ENCODE results near the gene TIMM22.
A peak's percentile ranks its signal among the peaks of the same experiment; 100 is the strongest.

TIMM22 gene

GRCh38 chr17:1007310-1008007 lies 10.5 kb downstream of the TIMM22 start:
- no peak for DNase-seq (ENCODE audit: low read depth)
- TF ChIP-seq CTCF (conservative IDR thresholded peaks at IDR 0.05; ENCODE audit: low read length) = no peak

GRCh38 chr17:1008008-1008761 lies 11.3 kb downstream of the TIMM22 start:
- TF ChIP-seq CTCF (conservative IDR thresholded peaks at IDR 0.05; ENCODE audit: low read length) = no peak
- DNase-seq (ENCODE audit: low read depth) = peak; percentile 34
- H3K4me3 ChIP-seq (ENCODE audit: low read length) = no peak overlapping the region

More at GRCh38 chr17:1007310-1008007, 10.5 kb downstream of the TIMM22 start:
- no peak overlapping the region for H3K4me3 ChIP-seq (ENCODE audit: low read length)

- no peak for TF ChIP-seq CTCF (conservative IDR thresholded peaks at IDR 0.05; ENCODE audit: low read length)
- DNase-seq (ENCODE audit: low read depth) = no peak
- no peak overlapping the region for H3K4me3 ChIP-seq (ENCODE audit: low read length)
Observed at GRCh38 chr17:1009229-1010085, 12.5 kb downstream of the TIMM22 start.

- H3K4me3 ChIP-seq (ENCODE audit: low read length) = no peak overlapping the region
- DNase-seq (ENCODE audit: low read depth) = no peak
- no peak for TF ChIP-seq CTCF (conservative IDR thresholded peaks at IDR 0.05; ENCODE audit: low read length)
Observed at GRCh38 chr17:1010086-1010450, 13.1 kb downstream of the TIMM22 start.

- no peak for TF ChIP-seq CTCF (conservative IDR thresholded peaks at IDR 0.05; ENCODE audit: low read length)
- H3K4me3 ChIP-seq (ENCODE audit: low read length) = no peak overlapping the region
- DNase-seq (ENCODE audit: low read depth) = no peak
Observed at GRCh38 chr17:1010586-1010985, 13.7 kb downstream of the TIMM22 start.

- no peak for DNase-seq (ENCODE audit: low read depth)
- no peak overlapping the region for H3K4me3 ChIP-seq (ENCODE audit: low read length)
- TF ChIP-seq CTCF (conservative IDR thresholded peaks at IDR 0.05; ENCODE audit: low read length) = no peak
Observed at GRCh38 chr17:1011138-1011537, 14.2 kb downstream of the TIMM22 start.

Measured in AG10803 (cell line).